Uterus (tissue), 4 donors: ENCODE measurements around the gene KRTDAP. TPM values are rescaled to one million over a fixed set of nuclear protein-coding genes. Genes with fewer than 3 reads are reported as not detected.

Source experiments
- DNase-seq, 2 donors: peaks; one replicate each; pipeline ENCODE4 v3.0.0-alpha.2; 2019 to 2020
- H3K27ac ChIP-seq, 2 donors: fragments of 200-600 bp; sonication (generic); 1 replicate in 1 of 2; 2 replicates in 1 of 2; pipeline ENCODE4 v1.5.1; 2016 to 2018
- H3K27me3 ChIP-seq, 2 donors: fragments of 200-600 bp; sonication (generic); one replicate each; pipeline ENCODE4 v1.5.1; 2018 to 2019; ENCODE audit warnings: control low read depth in 1 of 2
- H3K36me3 ChIP-seq, 2 donors: fragments of 200-600 bp; sonication (generic); one replicate each; pipeline ENCODE4 v1.5.1; 2019; ENCODE audit warnings: control low read depth in 1 of 2
- H3K4me1 ChIP-seq, 2 donors: fragments of 200-600 bp; sonication (generic); one replicate each; pipeline ENCODE4 v1.5.1; 2018 to 2019; ENCODE audit warnings: control low read depth in 1 of 2
- H3K4me3 ChIP-seq, 2 donors: fragments of 200-600 bp; sonication (generic); 1 replicate in 1 of 2; 2 replicates in 1 of 2; pipeline ENCODE4 v1.5.1; 2018 to 2019; ENCODE audit warnings: mild to moderate bottlenecking in 1 of 2
- H3K9me3 ChIP-seq, 2 donors: fragments of 200-600 bp; sonication (generic); one replicate each; pipeline ENCODE4 v1.5.1; 2019; ENCODE audit warnings: control low read depth in 1 of 2
- POLR2A ChIP-seq, 2 donors: fragments of 450-650 bp; IDR thresholded peaks; one replicate each; pipeline ENCODE4 v1.6.1; 2016; ENCODE audit warnings: antibody characterized with exemption in 2 of 2, mild to moderate bottlenecking in 1 of 2, moderate library complexity in 1 of 2
- intact Hi-C: fragments of 100-400 bp; cut with DNase I; formaldehyde crosslinking; loops from one replicate; pipeline ENCODE4 v1.15.1; 2023; ENCODE audit warnings: low total_unique reads
- total RNA-seq, 4 donors: library from RNA; depleted of rRNA in 3 of 4; stranded (reverse); fragments of >200 nt in 3 of 4; gene quantifications; one replicate each; pipeline versions ENCODE4 v1.1.0 to v1.2.4, GENCODE V29; 2014 to 2023
- TF ChIP-seq, protein P1 (sequence below), 4 experiments: fragments of 200-600 bp in 2 of 4; fragments of 450-650 bp in 2 of 4; sonication (generic) in 2 of 4; IDR thresholded peaks; one replicate each; pipeline ENCODE4 v1.5.1; 2016 to 2019; ENCODE audit warnings: antibody characterized with exemption in 4 of 4, mild to moderate bottlenecking in 2 of 4, moderate library complexity in 1 of 4
- donor health status: DM: yes; HTN: yes; CAD: no.

The KRTDAP gene
- total RNA-seq, 4 donors from 2014 or later = not detected

GRCh38 chr19:35525873-35526272, 35.6 kb upstream of the KRTDAP start:
- intact Hi-C loops = no loop called here
- H3K9me3 ChIP-seq = no peaks in the 10 kb centered on the region
- no peaks in the 10 kb centered on the region for H3K4me1 ChIP-seq
- no peak overlapping the region for H3K4me3 ChIP-seq
- H3K36me3 ChIP-seq = no peaks in the 10 kb centered on the region
- DNase-seq = no peak
- no peaks in the 10 kb centered on the region for H3K27me3 ChIP-seq
- TF ChIP-seq POLR2A (IDR thresholded peaks at IDR 0.05) = no peak
- TF ChIP-seq, protein P1, sequence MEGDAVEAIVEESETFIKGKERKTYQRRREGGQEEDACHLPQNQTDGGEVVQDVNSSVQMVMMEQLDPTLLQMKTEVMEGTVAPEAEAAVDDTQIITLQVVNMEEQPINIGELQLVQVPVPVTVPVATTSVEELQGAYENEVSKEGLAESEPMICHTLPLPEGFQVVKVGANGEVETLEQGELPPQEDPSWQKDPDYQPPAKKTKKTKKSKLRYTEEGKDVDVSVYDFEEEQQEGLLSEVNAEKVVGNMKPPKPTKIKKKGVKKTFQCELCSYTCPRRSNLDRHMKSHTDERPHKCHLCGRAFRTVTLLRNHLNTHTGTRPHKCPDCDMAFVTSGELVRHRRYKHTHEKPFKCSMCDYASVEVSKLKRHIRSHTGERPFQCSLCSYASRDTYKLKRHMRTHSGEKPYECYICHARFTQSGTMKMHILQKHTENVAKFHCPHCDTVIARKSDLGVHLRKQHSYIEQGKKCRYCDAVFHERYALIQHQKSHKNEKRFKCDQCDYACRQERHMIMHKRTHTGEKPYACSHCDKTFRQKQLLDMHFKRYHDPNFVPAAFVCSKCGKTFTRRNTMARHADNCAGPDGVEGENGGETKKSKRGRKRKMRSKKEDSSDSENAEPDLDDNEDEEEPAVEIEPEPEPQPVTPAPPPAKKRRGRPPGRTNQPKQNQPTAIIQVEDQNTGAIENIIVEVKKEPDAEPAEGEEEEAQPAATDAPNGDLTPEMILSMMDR (IDR thresholded peaks at IDR 0.05) = no peak
- H3K27ac ChIP-seq = no peak overlapping the region

DNA sequence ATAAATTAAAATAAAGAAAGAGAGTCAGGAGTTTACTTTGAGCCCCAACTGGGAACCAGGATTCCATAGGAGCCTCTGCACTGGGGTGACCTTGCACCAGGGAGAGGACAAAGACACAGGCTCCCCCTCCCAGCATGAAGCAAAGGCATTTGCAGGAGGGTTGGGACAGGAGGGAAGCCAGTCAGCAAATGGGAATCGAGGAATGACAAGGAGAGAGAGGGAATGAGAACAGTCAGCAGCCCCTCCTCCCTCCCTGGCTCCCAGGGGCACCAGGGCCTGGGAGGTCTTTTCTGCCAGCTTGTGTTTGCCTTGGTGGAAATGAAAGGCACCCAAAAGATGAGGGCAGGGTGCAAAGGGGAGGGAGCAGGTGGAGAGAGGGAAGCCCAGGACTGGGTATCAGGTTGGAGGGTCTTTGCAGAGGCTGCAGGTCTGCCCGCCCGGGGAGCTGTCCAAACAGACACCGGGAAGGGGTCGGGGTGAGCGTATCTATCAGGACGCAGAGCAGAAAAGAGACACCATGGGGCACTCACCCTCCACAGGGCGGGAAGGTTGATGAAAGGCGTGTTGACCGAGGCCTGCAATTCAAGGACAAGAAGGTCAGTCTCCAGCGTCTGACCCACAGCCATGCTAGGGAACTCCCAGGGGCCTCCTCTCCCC, 34.0 kb upstream of the KRTDAP start:
- H3K4me1 ChIP-seq = no peaks in the 10 kb centered on the region
- TF ChIP-seq POLR2A (IDR thresholded peaks at IDR 0.05) = no peak
- TF ChIP-seq, protein P1 (IDR thresholded peaks at IDR 0.05) = no peak
- H3K9me3 ChIP-seq = no peaks in the 10 kb centered on the region
- no peak for DNase-seq
- H3K36me3 ChIP-seq = no peaks in the 10 kb centered on the region
- no peak overlapping the region for H3K27ac ChIP-seq
- intact Hi-C loops = no loop called here
- H3K4me3 ChIP-seq = no peak overlapping the region
- H3K27me3 ChIP-seq = no peaks in the 10 kb centered on the region

DNA sequence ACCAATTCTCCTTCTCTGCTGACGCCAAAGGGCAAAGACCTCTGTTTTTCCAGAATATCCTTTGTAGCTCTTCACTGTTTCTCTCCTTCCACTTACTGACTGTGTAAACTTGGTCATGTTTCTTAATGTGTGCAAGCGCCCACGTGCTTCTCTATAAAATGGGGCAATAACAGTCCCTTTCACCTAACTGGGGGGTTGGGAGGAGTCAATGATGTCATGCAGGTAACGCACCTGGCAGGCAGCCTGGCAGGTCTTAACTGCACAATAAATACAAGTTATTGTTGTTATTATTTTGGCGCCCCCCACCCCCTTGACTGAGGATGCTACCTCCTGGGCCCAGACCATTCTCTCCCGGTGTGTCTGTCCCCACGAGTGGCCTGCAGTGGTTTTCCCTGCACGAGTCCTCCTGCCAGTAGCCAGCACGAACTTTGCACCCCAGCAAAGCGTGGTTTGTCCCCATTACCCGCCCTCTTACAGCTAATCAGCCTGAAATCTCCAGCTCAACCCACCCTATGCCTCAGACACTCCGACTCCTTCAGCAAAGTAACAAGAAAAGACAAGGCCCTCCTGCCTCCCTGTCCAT, 32.6 kb upstream of the KRTDAP start:
- H3K27me3 ChIP-seq = no peaks in the 10 kb centered on the region
- DNase-seq = no peak
- no peak for TF ChIP-seq POLR2A (IDR thresholded peaks at IDR 0.05)
- TF ChIP-seq, protein P1 (IDR thresholded peaks at IDR 0.05) = no peak

GRCh38 chr19:35521124-35521743, 31.0 kb upstream of the KRTDAP start:
- no peaks in the 10 kb centered on the region for H3K4me1 ChIP-seq
- TF ChIP-seq, protein P1 (IDR thresholded peaks at IDR 0.05) = no peak
- no peak for TF ChIP-seq POLR2A (IDR thresholded peaks at IDR 0.05)
- H3K27me3 ChIP-seq = no peaks in the 10 kb centered on the region
- intact Hi-C loops = no loop called here
- H3K27ac ChIP-seq = no peak overlapping the region
- no peak for DNase-seq
- H3K36me3 ChIP-seq = no peaks in the 10 kb centered on the region
- H3K4me3 ChIP-seq = no peak overlapping the region
- H3K9me3 ChIP-seq = no peaks in the 10 kb centered on the region

More for the DNA sequence above, 32.6 kb upstream of the KRTDAP start:
- H3K4me3 ChIP-seq = no peak overlapping the region
- H3K36me3 ChIP-seq = no peaks in the 10 kb centered on the region
- no peak overlapping the region for H3K27ac ChIP-seq
- intact Hi-C loops = no loop called here
- no peaks in the 10 kb centered on the region for H3K4me1 ChIP-seq
- H3K9me3 ChIP-seq = no peaks in the 10 kb centered on the region

- Histone ChIP-seq H3K27me3 (no peaks in the 10 kb centered on the region), H3K36me3 (no peaks in the 10 kb centered on the region), H3K4me3 (no peak overlapping the region), H3K27ac (no peak overlapping the region), H3K4me1 (no peaks in the 10 kb centered on the region), H3K9me3 (no peaks in the 10 kb centered on the region)
- no peak for TF ChIP-seq POLR2A (IDR thresholded peaks at IDR 0.05)
- TF ChIP-seq, protein P1 (IDR thresholded peaks at IDR 0.05) = no peak
- intact Hi-C loops = no loop called here
- no peak for DNase-seq
Observed at GRCh38 chr19:35519291-35519690, 29.0 kb upstream of the KRTDAP start.
